K562 (cell line): ENCODE results near the gene TANGO6.
"Not testable (repeated sequence)": the region's sequence is repeated elsewhere in the genome, so short reads cannot be mapped to it uniquely, and the experiment has no call there.

Experiments used
- ARID1B ChIP-seq: fragments of 450-650 bp; IDR thresholded peaks from 2 replicates; pipeline ENCODE4 v1.6.1; 2016; ENCODE audit warnings: antibody characterized with exemption, mild to moderate bottlenecking, inconsistent platforms
- CTCF ChIP-seq, 3 experiments: IDR thresholded peaks in 2 of 3; conservative IDR thresholded peaks in 1 of 3; 2 replicates each; pipeline ENCODE4 v1.5.1; 2011 to 2012; ENCODE audit warnings: low read length in 3 of 3, mild to moderate bottlenecking in 3 of 3, control low read depth in 2 of 3, improper control_type of control experiment in 1 of 3, inconsistent platforms in 1 of 3, low read depth in 1 of 3, mixed read lengths in 1 of 3, moderate library complexity in 1 of 3; ENCODE audit not compliant: insufficient read depth in 2 of 3
- DPF2 ChIP-seq: fragments of 450-650 bp; IDR thresholded peaks from 2 replicates; pipeline ENCODE4 v1.6.1; 2016
- E2F6 ChIP-seq, 2 experiments: IDR thresholded peaks; 2 replicates each; pipeline ENCODE4 v1.6.1; 2011; ENCODE audit warnings: borderline replicate concordance in 1 of 2, control low read depth in 1 of 2, low read depth in 1 of 2, low read length in 1 of 2, mild to moderate bottlenecking in 1 of 2, mixed read lengths in 1 of 2, moderate library complexity in 1 of 2; ENCODE audit not compliant: insufficient read depth in 1 of 2, insufficient read length in 1 of 2, poor library complexity in 1 of 2, severe bottlenecking in 1 of 2; ENCODE audit errors: extremely low read depth in 1 of 2
- EZH2 ChIP-seq: IDR thresholded peaks from 2 replicates; pipeline ENCODE4 v1.6.1; 2012; ENCODE audit warnings: low read depth, mild to moderate bottlenecking, inconsistent platforms, low read length, borderline replicate concordance
- HNRNPUL1 ChIP-seq: fragments of 200-400 bp; formaldehyde crosslinking; IDR thresholded peaks from 2 replicates; pipeline ENCODE4 v1.6.1; 2017; ENCODE audit warnings: low read length
- MAX ChIP-seq: sonication (generic); formaldehyde crosslinking; IDR thresholded peaks from 2 replicates; pipeline ENCODE4 v1.9.0; 2022; ENCODE audit warnings: mild to moderate bottlenecking, missing genetic modification reagents
- MXI1 ChIP-seq: IDR thresholded peaks from 2 replicates; pipeline ENCODE4 v1.6.1; 2011; ENCODE audit warnings: low read depth, mild to moderate bottlenecking, improper control_type of control experiment, low read length
- NRF1 ChIP-seq, 2 experiments: fragments of 450-650 bp; IDR thresholded peaks in 1 of 2; conservative IDR thresholded peaks in 1 of 2; 2 replicates each; pipeline ENCODE4 v1.6.1; 2014; ENCODE audit warnings: mild to moderate bottlenecking in 2 of 2
- SETDB1 ChIP-seq: IDR thresholded peaks from one replicate; pipeline ENCODE4 v1.6.1; 2012; ENCODE audit warnings: low read length, control low read depth, inconsistent platforms
- SP1 ChIP-seq: sonication (generic); formaldehyde crosslinking; IDR thresholded peaks from 2 replicates; pipeline ENCODE4 v1.8.1; 2022; ENCODE audit warnings: mild to moderate bottlenecking, missing genetic modification reagents
- ZC3H11A ChIP-seq: IDR thresholded peaks from 2 replicates; pipeline ENCODE4 v1.6.1; 2012; ENCODE audit warnings: low read depth, low read length, improper control_type of control experiment
- ZNF445 ChIP-seq: fragments of 250-450 bp; sonication (Bioruptor Pico); IDR thresholded peaks from 2 replicates; pipeline ENCODE4 v1.4.0; 2020; ENCODE audit warnings: low read depth, mild to moderate bottlenecking, moderate library complexity
- ZNF707 ChIP-seq: fragments of 250-450 bp; sonication (Bioruptor Pico); conservative IDR thresholded peaks from 2 replicates; pipeline ENCODE4 v1.8.0; 2022; ENCODE audit warnings: inconsistent platforms, mild to moderate bottlenecking, moderate library complexity

GRCh38 chr16:69126801-69127200, 283.5 kb downstream of the TANGO6 start:
- TF ChIP-seq SP1 (CRISPR knock-in tag); ZC3H11A; MAX (CRISPR knock-in tag); EZH2; MXI1; ZNF707 (CRISPR knock-in tag); CTCF (IDR thresholded peaks at IDR 0.05 in 2 of 3, conservative IDR thresholded peaks at IDR 0.05 in 1 of 3; ENCODE audit: insufficient read depth in 2 of 3, low read depth in 1 of 3, low read length in 3 of 3); E2F6 (IDR thresholded peaks at IDR 0.05; ENCODE audit: borderline replicate concordance in 1 of 2, extremely low read depth in 1 of 2, insufficient read depth in 1 of 2, insufficient read length in 1 of 2, low read depth in 1 of 2, low read length in 1 of 2, poor library complexity in 1 of 2, severe bottlenecking in 1 of 2); HNRNPUL1; NRF1 (conservative IDR thresholded peaks at IDR 0.05 in 1 of 2, IDR thresholded peaks at IDR 0.05 in 1 of 2); DPF2; ZNF445; SETDB1; ARID1B: not testable (repeated sequence)
